Uterus (tissue), 2 donors: Measurements from ENCODE around the gene RAB34.

Experiments
- CTCF ChIP-seq, 4 experiments: fragments of 200-600 bp in 2 of 4; fragments of 450-650 bp in 2 of 4; sonication (generic) in 2 of 4; IDR thresholded peaks; one replicate each; pipeline ENCODE4 v1.5.1; 2016 to 2019; ENCODE audit warnings: antibody characterized with exemption in 4 of 4, mild to moderate bottlenecking in 2 of 4, moderate library complexity in 1 of 4
- POLR2A ChIP-seq, 2 donors: fragments of 450-650 bp; IDR thresholded peaks; one replicate each; pipeline ENCODE4 v1.6.1; 2016; ENCODE audit warnings: antibody characterized with exemption in 2 of 2, mild to moderate bottlenecking in 1 of 2, moderate library complexity in 1 of 2

DNA sequence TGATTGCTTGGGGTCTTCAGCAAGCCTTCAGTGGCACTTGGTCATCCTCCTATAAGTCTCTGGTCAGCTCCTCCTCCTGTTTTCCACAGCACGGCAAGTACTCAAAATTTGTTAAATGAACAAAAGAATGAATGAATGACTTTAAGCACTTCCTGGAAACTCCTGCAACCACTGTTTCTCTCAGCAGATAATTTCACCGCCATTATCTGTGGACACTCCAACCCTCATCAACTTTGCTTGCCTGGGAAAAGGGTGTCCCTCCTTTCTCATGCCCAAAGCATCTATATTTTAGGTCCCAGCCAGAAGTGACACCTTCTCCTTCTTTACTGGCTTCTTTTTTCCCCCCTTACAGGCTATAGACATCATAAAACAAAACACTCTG is 10.3 kb downstream of the RAB34 start:
- TF ChIP-seq POLR2A (IDR thresholded peaks at IDR 0.05), result no peak
- no peak for TF ChIP-seq CTCF (IDR thresholded peaks at IDR 0.05)
